ENCODE results near the gene NPW.

GRCh38 chr16:2006317-2006716, 13.3 kb upstream of the NPW start:
- TF ChIP-seq POLR2AphosphoS5 (IDR thresholded peaks at IDR 0.05): no peak
- TF ChIP-seq CTCF (IDR thresholded peaks at IDR 0.05): no peak

All from breast epithelium (tissue), 3 donors.